Stimulated activated naive CD8-positive, alpha-beta T cell treated with anti-CD3 and anti-CD28 coated beads, Interleukin-15, Interleukin-2, amounts not matched to agents 100 ng/mL and 50 ng/mL, for 24 hours (primary cell): Measurements from ENCODE around the gene CDC42EP3.

ENCODE experiments used
- H3K27ac Mint-ChIP-seq: one replicate; pipeline ENCODE4 v1.8.0; 2021; ENCODE audit warnings: mild to moderate bottlenecking, mixed read lengths
- H3K27me3 Mint-ChIP-seq: one replicate; pipeline ENCODE4 v1.8.0; 2021; ENCODE audit warnings: mixed read lengths
- H3K36me3 Mint-ChIP-seq: one replicate; pipeline ENCODE4 v1.8.0; 2021; ENCODE audit warnings: low read depth, mixed read lengths
- H3K4me1 Mint-ChIP-seq: one replicate; pipeline ENCODE4 v1.8.0; 2021; ENCODE audit warnings: low read depth, mixed read lengths
- H3K4me3 Mint-ChIP-seq: one replicate; pipeline ENCODE4 v1.8.0; 2021; ENCODE audit warnings: mild to moderate bottlenecking, mixed read lengths
- H3K9me3 Mint-ChIP-seq: one replicate; pipeline ENCODE4 v1.8.0; 2021; ENCODE audit warnings: mixed read lengths

The CDC42EP3 gene

GRCh38 chr2:37639631-37640030, 31.8 kb downstream of the CDC42EP3 start:
- Mint-ChIP-seq H3K4me1 (peaks cover 79% of the 10 kb centered on the region), H3K4me3 (no peak overlapping the region), H3K27me3 (no peaks in the 10 kb centered on the region), H3K27ac (peak overlapping the region; percentile 47), H3K36me3 (peaks cover 38% of the 10 kb centered on the region), H3K9me3 (no peaks in the 10 kb centered on the region)

- H3K9me3 Mint-ChIP-seq = no peaks in the 10 kb centered on the region
- H3K27me3 Mint-ChIP-seq = no peaks in the 10 kb centered on the region
- peaks cover 79% of the 10 kb centered on the region for H3K4me1 Mint-ChIP-seq
- H3K4me3 Mint-ChIP-seq = no peak overlapping the region
- peaks cover 32% of the 10 kb centered on the region for H3K36me3 Mint-ChIP-seq
- H3K27ac Mint-ChIP-seq = no peak overlapping the region
Observed at GRCh38 chr2:37638973-37639372, 32.5 kb downstream of the CDC42EP3 start.

- no peak overlapping the region for H3K4me3 Mint-ChIP-seq
- H3K36me3 Mint-ChIP-seq = peaks cover 22% of the 10 kb centered on the region
- H3K9me3 Mint-ChIP-seq = no peaks in the 10 kb centered on the region
- H3K4me1 Mint-ChIP-seq = peaks cover 79% of the 10 kb centered on the region
- H3K27me3 Mint-ChIP-seq = no peaks in the 10 kb centered on the region
- H3K27ac Mint-ChIP-seq = no peak overlapping the region
Observed at GRCh38 chr2:37637985-37638384, 33.5 kb downstream of the CDC42EP3 start.

- Mint-ChIP-seq H3K27me3 (no peaks in the 10 kb centered on the region), H3K4me3 (no peak overlapping the region), H3K9me3 (no peaks in the 10 kb centered on the region), H3K4me1 (peaks cover 79% of the 10 kb centered on the region), H3K36me3 (peaks cover 15% of the 10 kb centered on the region), H3K27ac (peak overlapping the region; percentile 94)
Observed at GRCh38 chr2:37637190-37637860, 34.1 kb downstream of the CDC42EP3 start.

GRCh38 chr2:37636381-37637066, 34.9 kb downstream of the CDC42EP3 start:
- Mint-ChIP-seq H3K36me3 (peaks cover 7% of the 10 kb centered on the region), H3K27me3 (no peaks in the 10 kb centered on the region), H3K27ac (peak overlapping the region; percentile 94), H3K4me3 (peak overlapping the region; percentile 55), H3K4me1 (peaks cover 73% of the 10 kb centered on the region), H3K9me3 (no peaks in the 10 kb centered on the region)

- no peaks in the 10 kb centered on the region for H3K9me3 Mint-ChIP-seq
- peaks cover 75% of the 10 kb centered on the region for H3K4me1 Mint-ChIP-seq
- H3K4me3 Mint-ChIP-seq = peak overlapping the region; percentile 62
- H3K27ac Mint-ChIP-seq = peak overlapping the region; percentile 94
- no peaks in the 10 kb centered on the region for H3K27me3 Mint-ChIP-seq
- H3K36me3 Mint-ChIP-seq = peaks cover under 1% of the 10 kb centered on the region
Observed at GRCh38 chr2:37635504-37636380, 35.7 kb downstream of the CDC42EP3 start.

GRCh38 chr2:37634914-37635503, 36.4 kb downstream of the CDC42EP3 start:
- H3K36me3 Mint-ChIP-seq = peaks cover 3% of the 10 kb centered on the region
- no peaks in the 10 kb centered on the region for H3K9me3 Mint-ChIP-seq
- peak overlapping the region; percentile 62 for H3K4me3 Mint-ChIP-seq
- H3K4me1 Mint-ChIP-seq = peaks cover 82% of the 10 kb centered on the region
- no peaks in the 10 kb centered on the region for H3K27me3 Mint-ChIP-seq
- peak overlapping the region; percentile 94 for H3K27ac Mint-ChIP-seq

- H3K9me3 Mint-ChIP-seq = no peaks in the 10 kb centered on the region
- H3K36me3 Mint-ChIP-seq = peaks cover 3% of the 10 kb centered on the region
- H3K4me3 Mint-ChIP-seq = peak overlapping the region; percentile 8
- H3K4me1 Mint-ChIP-seq = peaks cover 90% of the 10 kb centered on the region
- no peaks in the 10 kb centered on the region for H3K27me3 Mint-ChIP-seq
- H3K27ac Mint-ChIP-seq = peak overlapping the region; percentile 94
Observed at GRCh38 chr2:37633845-37634244, 37.6 kb downstream of the CDC42EP3 start.

- no peak overlapping the region for H3K4me3 Mint-ChIP-seq
- no peak overlapping the region for H3K27ac Mint-ChIP-seq
Observed at GRCh38 chr2:37633234-37633633, 38.2 kb downstream of the CDC42EP3 start.

GRCh38 chr2:37632310-37632709, 39.1 kb downstream of the CDC42EP3 start:
- no peak overlapping the region for H3K27ac Mint-ChIP-seq

More at GRCh38 chr2:37633234-37633633, 38.2 kb downstream of the CDC42EP3 start:
- H3K27me3 Mint-ChIP-seq = no peaks in the 10 kb centered on the region
- H3K4me1 Mint-ChIP-seq = peaks cover 92% of the 10 kb centered on the region
- no peaks in the 10 kb centered on the region for H3K9me3 Mint-ChIP-seq
- peaks cover 3% of the 10 kb centered on the region for H3K36me3 Mint-ChIP-seq

GRCh38 chr2:37631698-37632097, 39.7 kb downstream of the CDC42EP3 start:
- Mint-ChIP-seq H3K27ac (no peak overlapping the region), H3K9me3 (no peaks in the 10 kb centered on the region), H3K36me3 (peaks cover 3% of the 10 kb centered on the region), H3K4me1 (peaks cover 90% of the 10 kb centered on the region), H3K4me3 (no peak overlapping the region), H3K27me3 (no peaks in the 10 kb centered on the region)

More at GRCh38 chr2:37632310-37632709, 39.1 kb downstream of the CDC42EP3 start:
- peaks cover 90% of the 10 kb centered on the region for H3K4me1 Mint-ChIP-seq
- H3K27me3 Mint-ChIP-seq = no peaks in the 10 kb centered on the region
- no peak overlapping the region for H3K4me3 Mint-ChIP-seq
- H3K36me3 Mint-ChIP-seq = peaks cover 3% of the 10 kb centered on the region
- H3K9me3 Mint-ChIP-seq = no peaks in the 10 kb centered on the region

GRCh38 chr2:37631292-37631691, 40.1 kb downstream of the CDC42EP3 start:
- Mint-ChIP-seq H3K27ac (no peak overlapping the region), H3K27me3 (no peaks in the 10 kb centered on the region), H3K9me3 (no peaks in the 10 kb centered on the region), H3K4me3 (no peak overlapping the region), H3K4me1 (peaks cover 90% of the 10 kb centered on the region), H3K36me3 (peaks cover 3% of the 10 kb centered on the region)

- H3K36me3 Mint-ChIP-seq = peaks cover 3% of the 10 kb centered on the region
- H3K9me3 Mint-ChIP-seq = no peaks in the 10 kb centered on the region
- no peaks in the 10 kb centered on the region for H3K27me3 Mint-ChIP-seq
- peak overlapping the region; percentile 39 for H3K27ac Mint-ChIP-seq
- H3K4me1 Mint-ChIP-seq = peaks cover 90% of the 10 kb centered on the region
- peak overlapping the region; percentile 0 for H3K4me3 Mint-ChIP-seq
Observed at GRCh38 chr2:37630776-37631175, 40.7 kb downstream of the CDC42EP3 start.

GRCh38 chr2:37630301-37630700, 41.1 kb downstream of the CDC42EP3 start:
- peak overlapping the region; percentile 39 for H3K27ac Mint-ChIP-seq
- peaks cover 90% of the 10 kb centered on the region for H3K4me1 Mint-ChIP-seq

More at GRCh38 chr2:37630301-37630700, 41.1 kb downstream of the CDC42EP3 start:
- Mint-ChIP-seq H3K9me3 (no peaks in the 10 kb centered on the region), H3K4me3 (no peak overlapping the region), H3K27me3 (no peaks in the 10 kb centered on the region), H3K36me3 (peaks cover 3% of the 10 kb centered on the region)
